Common myeloid progenitor, CD34-positive (primary cell): ENCODE measurements around the gene SPDYE4.

Experiments
- CTCF ChIA-PET: fragments of 350-600 bp; sonication (Branson Sonifier 250); formaldehyde crosslinking; loops from one replicate; lab custom pipeline; 2021; ENCODE audit warnings: antibody characterized with exemption; lab: Charles Lee
- POLR2A ChIA-PET: fragments of 350-600 bp; sonication (Branson Sonifier 250); formaldehyde crosslinking; loops from one replicate; lab custom pipeline; 2021; ENCODE audit warnings: antibody characterized with exemption; lab: Charles Lee
- DNase-seq, 3 donors: peaks; one replicate each; pipeline versions ENCODE4 v3.0.0 to v3.0.0-alpha.2; 2013
- H3K27ac ChIP-seq, 2 experiments: 1 replicate in 1 of 2; 2 replicates in 1 of 2; pipeline ENCODE4 v1.7.0; 2013; ENCODE audit warnings: inconsistent platforms in 2 of 2, low read length in 2 of 2, mild to moderate bottlenecking in 2 of 2, low read depth in 1 of 2, moderate library complexity in 1 of 2; ENCODE audit not compliant: severe bottlenecking in 2 of 2, insufficient read depth in 1 of 2, poor library complexity in 1 of 2
- H3K27me3 ChIP-seq, 5 experiments: replicated peaks in 2 of 5; 1 replicate in 3 of 5; 2 replicates in 2 of 5; pipeline versions ENCODE4 v1.6.1 to v1.7.0; 2013; ENCODE audit warnings: low read length in 4 of 5, mild to moderate bottlenecking in 2 of 5, moderate library complexity in 2 of 5, inconsistent platforms in 1 of 5; ENCODE audit not compliant: insufficient read depth in 5 of 5, control insufficient read depth in 4 of 5
- H3K36me3 ChIP-seq, 4 experiments: 1 replicate in 2 of 4; 2 replicates in 2 of 4; pipeline versions ENCODE4 v1.6.1 to v1.7.0; 2013; ENCODE audit warnings: low read length in 3 of 4, control low read depth in 1 of 4, mild to moderate bottlenecking in 1 of 4; ENCODE audit not compliant: control insufficient read depth in 4 of 4, insufficient read depth in 4 of 4
- H3K4me1 ChIP-seq, 4 experiments: 1 replicate in 3 of 4; 2 replicates in 1 of 4; pipeline versions ENCODE4 v1.6.1 to v1.7.1; 2013; ENCODE audit warnings: low read length in 3 of 4, mild to moderate bottlenecking in 3 of 4, control low read depth in 1 of 4, inconsistent platforms in 1 of 4, moderate library complexity in 1 of 4; ENCODE audit not compliant: control insufficient read depth in 4 of 4, insufficient read depth in 4 of 4; ENCODE audit errors: control extremely low read depth in 1 of 4
- H3K4me3 ChIP-seq, 7 experiments: 1 replicate in 4 of 7; 2 replicates in 3 of 7; pipeline versions ENCODE4 v1.5.1 to v1.7.0; 2013; ENCODE audit warnings: mild to moderate bottlenecking in 7 of 7, low read length in 6 of 7, moderate library complexity in 6 of 7, inconsistent platforms in 2 of 7, low read depth in 2 of 7, control low read depth in 1 of 7; ENCODE audit not compliant: insufficient read depth in 4 of 7, control insufficient read depth in 1 of 7; ENCODE audit errors: extremely low read depth in 1 of 7
- H3K9me3 ChIP-seq, 5 experiments: 1 replicate in 4 of 5; 2 replicates in 1 of 5; pipeline versions ENCODE4 v1.6.1 to v1.7.1; 2013; ENCODE audit warnings: low read length in 4 of 5, mild to moderate bottlenecking in 2 of 5, inconsistent platforms in 1 of 5, low read depth in 1 of 5, moderate library complexity in 1 of 5; ENCODE audit not compliant: control insufficient read depth in 4 of 5, insufficient read depth in 2 of 5; ENCODE audit errors: control extremely low read depth in 1 of 5
- WGBS: methylation state at CpG from one replicate; pipeline ENCODE4 v1.1.5; 2013; ENCODE audit not compliant: insufficient coverage; 5-methylcytosine and 5-hydroxymethylcytosine counted together

The SPDYE4 gene

DNA sequence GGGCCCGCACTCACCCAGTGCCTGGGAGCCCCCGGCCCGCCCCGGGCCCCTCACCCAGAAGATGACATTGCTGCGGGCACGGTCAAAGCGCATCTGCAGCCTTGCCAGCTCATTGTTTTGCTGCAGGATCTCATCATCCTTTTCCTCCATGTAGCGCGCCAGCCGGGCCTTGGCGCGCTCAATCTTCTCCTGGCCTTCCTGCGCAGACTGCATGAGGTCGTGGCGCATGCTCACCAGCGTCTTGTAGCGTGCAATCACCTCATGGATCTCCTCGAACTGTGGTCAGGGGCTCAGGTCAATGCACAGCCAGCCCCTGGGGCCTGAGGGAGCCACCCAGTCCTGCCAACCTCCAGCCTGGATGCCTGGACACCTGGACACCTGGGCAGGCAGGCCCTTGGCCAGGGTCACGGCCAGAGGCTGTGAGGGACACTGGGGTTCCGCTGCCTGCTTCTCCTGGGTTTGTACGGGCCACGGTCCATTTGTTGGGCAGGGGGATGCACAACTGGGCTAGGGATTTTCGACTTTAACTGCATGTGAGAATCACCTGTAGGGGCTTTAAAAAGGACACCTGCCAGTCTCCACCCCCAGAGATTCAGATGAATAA, 22.9 kb downstream of the SPDYE4 start:
- ChIA-PET CTCF (interaction anchor here (1.0 kb wide), 1 partner anchor 11 kb away, joined by 3 read pairs; no protein-coding TSS in a partner anchor), POLR2A (no interaction called here)
- peaks cover 0 to 3% (median 0%) of the 10 kb centered on the region in 4 experiments for H3K36me3 ChIP-seq
- peaks cover 0 to 6% (median 2%) of the 10 kb centered on the region in 4 experiments for H3K4me1 ChIP-seq
- H3K9me3 ChIP-seq = no peaks in the 10 kb centered on the region
- no peak overlapping the region for H3K4me3 ChIP-seq
- DNase-seq = no peak
- 93% methylated on average over 20 of the region's 23 CpGs for WGBS
- no peak overlapping the region for H3K27ac ChIP-seq
- H3K27me3 ChIP-seq = no peaks in the 10 kb centered on the region

DNA sequence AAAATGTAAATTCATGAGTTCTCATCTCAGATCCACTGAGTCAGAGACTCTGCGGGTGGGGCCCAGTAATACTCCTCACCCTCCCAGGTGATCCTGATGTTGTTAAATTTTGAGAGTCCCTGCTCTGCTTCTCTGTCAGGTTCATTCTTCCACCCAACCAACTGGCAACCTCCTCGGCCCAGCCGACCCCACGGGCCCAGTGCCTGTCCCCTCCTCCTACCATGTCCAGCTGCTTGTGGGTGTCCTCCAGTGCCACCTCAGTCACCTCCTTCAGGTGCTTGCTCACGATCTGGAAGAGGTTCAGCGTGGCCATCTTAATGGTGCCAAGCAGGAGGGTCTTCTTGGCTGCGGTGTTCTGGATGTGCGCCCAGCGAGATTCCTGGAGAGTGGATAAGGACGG, 23.5 kb downstream of the SPDYE4 start:
- CTCF ChIA-PET = interaction anchor here (1.0 kb wide), 2 partner anchors 10 to 46 kb away, joined by 3 read pairs; no protein-coding TSS in a partner anchor
- 93% methylated on average over 5 of the region's 10 CpGs for WGBS
- peaks cover 0 to 2% (median 1%) of the 10 kb centered on the region in 4 experiments for H3K4me1 ChIP-seq

GRCh38 chr17:8732406-8733085, 25.8 kb downstream of the SPDYE4 start:
- ChIA-PET POLR2A (interaction anchor here (0.7 kb wide), 1 partner anchor 154 kb away, joined by 3 read pairs; no protein-coding TSS in a partner anchor), CTCF (interaction anchor here (1.1 kb wide), 1 partner anchor 8 kb away, joined by 3 read pairs; no protein-coding TSS in a partner anchor)
- Histone ChIP-seq H3K27ac (no peak overlapping the region), H3K4me1 (peaks cover 0 to 3% (median under 1%) of the 10 kb centered on the region in 4 experiments), H3K36me3 (peaks cover 0 to 5% (median 0%) of the 10 kb centered on the region in 4 experiments), H3K27me3 (no peaks in the 10 kb centered on the region), H3K9me3 (no peaks in the 10 kb centered on the region), H3K4me3 (no peak overlapping the region)
- no peak for DNase-seq
- WGBS = 70% methylated on average over 6 of the region's 7 CpGs

More for the DNA sequence above, 23.5 kb downstream of the SPDYE4 start:
- peaks cover 0 to 3% (median 0%) of the 10 kb centered on the region in 4 experiments for H3K36me3 ChIP-seq
- no peaks in the 10 kb centered on the region for H3K27me3 ChIP-seq
- POLR2A ChIA-PET = no interaction called here
- no peak overlapping the region for H3K4me3 ChIP-seq
- no peaks in the 10 kb centered on the region for H3K9me3 ChIP-seq
- H3K27ac ChIP-seq = no peak overlapping the region
- no peak for DNase-seq

DNA sequence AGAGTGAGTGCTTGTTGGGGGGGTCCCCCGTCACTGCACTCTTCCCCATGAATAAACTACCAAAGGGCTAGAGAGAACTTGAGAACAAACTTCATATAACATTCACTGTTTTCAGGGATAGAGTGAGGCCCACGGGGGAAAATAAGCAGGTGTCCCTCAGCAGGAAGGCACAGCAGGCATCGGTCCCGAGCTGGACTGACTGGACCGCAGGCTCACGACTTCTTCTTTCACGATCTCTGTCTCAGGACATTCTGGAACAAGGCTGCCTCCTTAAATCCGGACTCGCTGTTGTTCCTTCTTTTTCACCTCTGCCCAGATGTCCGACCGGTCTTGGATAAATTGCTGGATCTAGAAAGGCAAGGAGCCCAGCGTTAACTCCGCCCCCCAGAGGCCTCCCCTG, 28.5 kb downstream of the SPDYE4 start:
- no peak overlapping the region for H3K27ac ChIP-seq
- H3K36me3 ChIP-seq = peaks cover 0 to 5% (median 0%) of the 10 kb centered on the region in 4 experiments
- no peak overlapping the region for H3K4me3 ChIP-seq
- no peaks in the 10 kb centered on the region for H3K9me3 ChIP-seq
- H3K4me1 ChIP-seq = peaks cover 2 to 26% (median 20%) of the 10 kb centered on the region in 4 experiments
- ChIA-PET CTCF (no interaction called here), POLR2A (no interaction called here)
- H3K27me3 ChIP-seq = no peaks in the 10 kb centered on the region
- DNase-seq = no peak
- WGBS = 97% methylated on average over 13 of the region's 13 CpGs

GRCh38 chr17:8729421-8729820, 28.9 kb downstream of the SPDYE4 start:
- Histone ChIP-seq H3K9me3 (no peaks in the 10 kb centered on the region), H3K4me3 (no peak overlapping the region), H3K27me3 (no peaks in the 10 kb centered on the region), H3K4me1 (peaks cover 2 to 26% (median 20%) of the 10 kb centered on the region in 4 experiments), H3K27ac (no peak overlapping the region), H3K36me3 (peaks cover 0 to 5% (median 0%) of the 10 kb centered on the region in 4 experiments)
- CTCF ChIA-PET = no interaction called here
- POLR2A ChIA-PET = no interaction called here
- no peak for DNase-seq
- 100% methylated on average over 3 of the region's 8 CpGs for WGBS

DNA sequence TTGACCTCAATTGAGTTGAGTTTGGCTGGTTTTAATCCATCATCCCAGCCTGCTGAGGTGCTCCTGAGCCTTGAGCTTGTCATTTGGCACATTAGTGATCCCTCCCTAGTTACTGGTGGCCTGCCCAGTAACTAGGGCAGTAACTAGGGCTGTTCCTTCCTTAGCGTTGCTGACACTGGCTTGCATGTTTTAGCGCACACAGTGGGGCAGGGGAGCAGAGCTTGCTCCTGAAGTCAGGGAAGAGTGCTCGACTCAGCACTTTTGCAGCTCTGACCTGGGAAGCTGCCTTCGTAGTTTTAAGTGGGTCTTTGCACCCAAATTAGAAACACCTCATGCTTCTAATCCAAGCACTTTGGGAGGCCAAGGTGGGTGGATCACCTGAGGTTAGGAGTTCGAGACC, 29.4 kb downstream of the SPDYE4 start:
- ChIA-PET POLR2A (no interaction called here), CTCF (no interaction called here)
- Histone ChIP-seq H3K27me3 (no peaks in the 10 kb centered on the region), H3K4me1 (peaks cover 2 to 26% (median 20%) of the 10 kb centered on the region in 4 experiments), H3K36me3 (peaks cover 0 to 5% (median 0%) of the 10 kb centered on the region in 4 experiments), H3K9me3 (no peaks in the 10 kb centered on the region), H3K27ac (no peak overlapping the region), H3K4me3 (no peak overlapping the region)
- DNase-seq = no peak
- WGBS = 87% methylated on average over 4 of the region's 5 CpGs
